T-helper 1 cell treated with Interleukin-12 subunit alpha and Interleukin-12 subunit beta and Interleukin-4 antibody, amounts not matched to agents 30 μg/mL and 1 μg/mL, for 36 hours (primary cell): ENCODE measurements around the gene NCOA1.

Source experiments
- H3K27ac Mint-ChIP-seq: one replicate; pipeline ENCODE4 v1.8.0; 2021; ENCODE audit warnings: mild to moderate bottlenecking, mixed read lengths
- H3K27me3 Mint-ChIP-seq: one replicate; pipeline ENCODE4 v1.8.0; 2021; ENCODE audit warnings: low read depth, mixed read lengths
- H3K36me3 Mint-ChIP-seq: one replicate; pipeline ENCODE4 v1.8.0; 2021; ENCODE audit warnings: low read depth, mixed read lengths
- H3K4me1 Mint-ChIP-seq: one replicate; pipeline ENCODE4 v1.8.0; 2021; ENCODE audit warnings: low read depth, mixed read lengths
- H3K4me3 Mint-ChIP-seq: one replicate; pipeline ENCODE4 v1.8.0; 2021; ENCODE audit warnings: mild to moderate bottlenecking, moderate library complexity, mixed read lengths
- H3K9me3 Mint-ChIP-seq: one replicate; pipeline ENCODE4 v1.8.0; 2021; ENCODE audit warnings: mixed read lengths

The NCOA1 gene

GRCh38 chr2:24697792-24698191 is 206.7 kb downstream of the NCOA1 start:
- Mint-ChIP-seq H3K9me3 (no peaks in the 10 kb centered on the region), H3K27me3 (no peaks in the 10 kb centered on the region), H3K4me3 (no peak overlapping the region), H3K36me3 (peaks cover 4% of the 10 kb centered on the region), H3K4me1 (no peaks in the 10 kb centered on the region), H3K27ac (no peak overlapping the region)

DNA sequence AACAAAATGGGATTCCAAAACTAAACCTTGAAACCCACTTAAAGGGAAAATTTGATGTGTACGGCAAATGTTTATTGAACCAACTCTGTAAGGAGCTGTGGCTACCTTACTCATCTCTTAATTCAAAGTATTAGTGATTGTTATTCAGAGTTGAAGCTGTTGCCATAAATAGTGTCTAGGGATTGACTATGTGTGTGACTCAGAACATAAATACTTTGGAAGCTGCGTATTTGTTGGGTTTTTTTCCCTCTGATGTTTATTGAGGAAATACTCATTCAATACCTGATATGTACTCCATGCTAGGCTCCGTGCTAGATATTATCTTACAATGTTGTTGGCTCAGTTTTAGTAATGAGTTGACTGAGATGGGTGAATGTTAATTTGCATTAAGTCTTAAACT is 211.7 kb downstream of the NCOA1 start:
- Mint-ChIP-seq H3K4me3 (no peak overlapping the region), H3K9me3 (no peaks in the 10 kb centered on the region), H3K27ac (no peak overlapping the region), H3K4me1 (no peaks in the 10 kb centered on the region), H3K36me3 (peaks cover 15% of the 10 kb centered on the region), H3K27me3 (no peaks in the 10 kb centered on the region)

DNA sequence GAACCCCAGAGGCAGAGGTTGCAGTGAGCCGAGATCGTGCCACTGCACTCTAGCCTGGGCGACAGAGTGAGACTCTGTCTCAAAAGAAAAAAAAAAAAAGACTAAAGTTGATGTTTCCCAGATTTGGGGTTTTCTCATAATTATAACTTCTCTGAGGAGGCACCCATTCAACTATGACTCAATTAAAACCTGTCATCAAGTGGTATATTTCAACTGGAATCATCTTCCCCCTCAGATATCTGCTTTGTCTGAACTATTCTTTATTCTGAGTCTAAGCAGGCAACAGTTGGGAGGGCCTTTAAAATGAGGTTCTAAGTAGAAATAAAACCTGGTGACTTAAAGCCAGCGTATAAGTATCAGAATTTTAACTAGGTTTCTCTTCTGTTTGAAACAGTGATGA is 213.6 kb downstream of the NCOA1 start:
- H3K36me3 Mint-ChIP-seq, result peaks cover 17% of the 10 kb centered on the region
- H3K27ac Mint-ChIP-seq, result no peak overlapping the region
- no peaks in the 10 kb centered on the region for H3K27me3 Mint-ChIP-seq
- no peaks in the 10 kb centered on the region for H3K9me3 Mint-ChIP-seq
- H3K4me3 Mint-ChIP-seq, result no peak overlapping the region
- no peaks in the 10 kb centered on the region for H3K4me1 Mint-ChIP-seq

DNA sequence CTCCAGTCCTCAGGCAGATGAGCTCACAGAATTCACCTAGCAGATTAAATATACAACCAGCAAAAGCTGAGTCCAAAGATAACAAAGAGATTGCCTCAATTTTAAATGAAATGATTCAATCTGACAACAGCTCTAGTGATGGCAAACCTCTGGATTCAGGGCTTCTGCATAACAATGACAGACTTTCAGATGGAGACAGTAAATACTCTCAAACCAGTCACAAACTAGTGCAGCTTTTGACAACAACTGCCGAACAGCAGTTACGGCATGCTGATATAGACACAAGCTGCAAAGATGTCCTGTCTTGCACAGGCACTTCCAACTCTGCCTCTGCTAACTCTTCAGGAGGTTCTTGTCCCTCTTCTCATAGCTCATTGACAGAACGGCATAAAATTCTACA is 216.1 kb downstream of the NCOA1 start:
- peaks cover 23% of the 10 kb centered on the region for H3K36me3 Mint-ChIP-seq
- no peaks in the 10 kb centered on the region for H3K4me1 Mint-ChIP-seq
- no peaks in the 10 kb centered on the region for H3K27me3 Mint-ChIP-seq
- H3K27ac Mint-ChIP-seq, result no peak overlapping the region
- no peaks in the 10 kb centered on the region for H3K9me3 Mint-ChIP-seq
- H3K4me3 Mint-ChIP-seq, result no peak overlapping the region

DNA sequence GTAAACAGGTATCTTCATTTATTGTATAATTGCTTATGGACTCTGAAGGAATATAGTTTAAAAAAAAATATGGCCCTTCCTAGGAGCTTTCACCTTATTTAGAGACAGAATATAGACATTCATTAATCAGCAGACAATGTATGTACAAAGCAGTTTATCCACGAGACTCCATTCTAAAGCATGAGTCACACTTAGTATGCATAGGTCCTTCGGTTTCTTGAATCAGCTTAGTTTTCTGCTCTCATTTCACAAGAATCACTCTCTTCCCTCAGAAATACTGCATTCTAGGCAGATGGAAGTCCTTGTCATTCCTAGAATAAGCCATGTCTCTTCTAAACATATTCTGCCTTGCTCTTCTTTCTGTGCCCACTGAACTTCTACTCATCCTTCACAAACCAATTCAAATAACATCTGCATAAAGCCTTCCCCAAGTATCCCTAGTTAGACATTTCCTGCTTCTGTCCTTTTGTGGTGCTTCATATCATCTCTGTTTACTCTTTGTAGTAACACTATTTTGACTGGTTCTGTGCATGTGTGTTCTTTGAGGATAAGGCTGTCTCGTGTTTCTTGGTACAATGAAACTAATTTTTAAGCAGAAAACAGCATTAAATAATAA is 217.6 kb downstream of the NCOA1 start:
- Mint-ChIP-seq H3K27me3 (no peaks in the 10 kb centered on the region), H3K36me3 (peaks cover 27% of the 10 kb centered on the region)

GRCh38 chr2:24710806-24711205 is 219.8 kb downstream of the NCOA1 start:
- Mint-ChIP-seq H3K4me3 (no peak overlapping the region), H3K4me1 (no peaks in the 10 kb centered on the region), H3K27ac (no peak overlapping the region), H3K9me3 (no peaks in the 10 kb centered on the region), H3K36me3 (peaks cover 33% of the 10 kb centered on the region), H3K27me3 (no peaks in the 10 kb centered on the region)

More for the DNA sequence above, 217.6 kb downstream of the NCOA1 start:
- Mint-ChIP-seq H3K4me1 (no peaks in the 10 kb centered on the region), H3K9me3 (no peaks in the 10 kb centered on the region), H3K27ac (no peak overlapping the region), H3K4me3 (no peak overlapping the region)

DNA sequence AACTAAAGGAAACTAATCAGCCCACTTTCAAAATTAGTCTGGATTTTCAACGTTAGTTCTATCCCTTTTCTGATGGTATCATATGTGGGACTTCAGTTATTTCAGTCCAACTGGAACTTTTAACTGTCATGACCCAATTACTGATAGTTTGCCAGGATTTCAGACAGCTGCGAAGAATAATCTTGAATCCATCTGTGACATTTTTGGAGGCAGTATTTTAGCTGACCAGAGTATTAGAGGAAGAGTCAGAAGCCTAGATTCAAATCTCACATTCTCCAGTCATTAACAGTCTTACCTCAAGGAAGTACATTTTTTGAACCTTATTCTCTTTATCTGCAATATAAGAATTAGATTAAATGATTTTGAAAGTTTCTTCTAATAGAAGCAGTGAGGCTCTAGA is 220.8 kb downstream of the NCOA1 start:
- no peak overlapping the region for H3K27ac Mint-ChIP-seq
- H3K4me1 Mint-ChIP-seq, result no peaks in the 10 kb centered on the region
- H3K36me3 Mint-ChIP-seq, result peaks cover 34% of the 10 kb centered on the region
- H3K27me3 Mint-ChIP-seq, result no peaks in the 10 kb centered on the region
- H3K4me3 Mint-ChIP-seq, result no peak overlapping the region
- H3K9me3 Mint-ChIP-seq, result peaks cover 5% of the 10 kb centered on the region

GRCh38 chr2:24712296-24712695 is 221.2 kb downstream of the NCOA1 start:
- Mint-ChIP-seq H3K9me3 (peaks cover 6% of the 10 kb centered on the region), H3K36me3 (peaks cover 33% of the 10 kb centered on the region), H3K27me3 (no peaks in the 10 kb centered on the region), H3K4me1 (no peaks in the 10 kb centered on the region), H3K4me3 (no peak overlapping the region), H3K27ac (no peak overlapping the region)

DNA sequence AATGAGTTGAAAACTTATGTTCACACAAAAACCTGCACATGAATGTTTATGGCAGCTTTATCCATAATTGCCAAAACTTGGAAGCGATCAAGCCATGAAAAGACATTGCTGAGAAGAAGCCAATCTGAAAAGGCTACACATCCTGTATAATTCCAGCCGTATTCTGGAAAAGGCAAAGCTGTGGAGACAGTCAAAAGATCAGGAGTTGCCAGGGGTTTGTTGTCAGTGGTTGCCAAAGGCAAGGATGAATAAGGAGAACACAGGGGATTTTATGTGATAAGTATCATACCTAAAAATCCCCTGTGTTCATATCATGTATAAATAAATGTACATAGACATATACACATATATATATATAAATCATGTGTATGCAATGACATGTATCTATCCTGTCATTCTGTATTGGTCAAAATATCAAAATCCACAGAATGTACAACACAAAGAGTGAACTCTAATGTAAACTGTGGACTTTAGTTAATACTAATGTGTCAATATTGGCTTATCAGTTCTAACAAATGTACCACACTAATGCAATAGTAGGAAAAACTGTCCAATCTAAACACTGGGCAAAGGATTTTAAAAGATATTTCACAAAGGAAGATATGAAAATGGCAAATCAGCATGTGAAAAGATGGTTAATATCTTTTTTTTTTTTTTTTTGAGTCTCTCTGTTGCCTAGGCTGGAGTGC is 226.4 kb downstream of the NCOA1 start:
- Mint-ChIP-seq H3K4me1 (no peaks in the 10 kb centered on the region), H3K27me3 (no peaks in the 10 kb centered on the region), H3K27ac (no peak overlapping the region), H3K36me3 (peaks cover 23% of the 10 kb centered on the region), H3K4me3 (no peak overlapping the region), H3K9me3 (peaks cover 6% of the 10 kb centered on the region)

DNA sequence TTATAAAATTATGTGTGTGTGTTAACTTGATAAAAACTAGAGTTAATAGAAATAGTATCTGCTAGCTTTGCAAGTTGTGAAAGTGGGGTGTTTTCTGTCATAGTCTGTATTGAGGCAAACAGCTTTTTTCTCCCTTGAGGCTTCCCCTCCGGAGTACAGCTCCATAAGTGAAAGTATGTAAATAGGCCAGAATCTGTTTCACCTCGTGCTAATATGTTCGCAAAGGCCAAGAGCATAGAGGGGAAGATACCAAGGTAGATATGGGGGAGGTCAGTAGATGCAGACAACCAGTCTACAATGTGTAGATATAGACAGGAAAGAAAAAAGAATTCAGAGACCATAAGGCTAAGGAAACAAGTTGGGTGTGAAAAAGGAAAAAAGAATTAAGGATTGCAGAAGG is 229.3 kb downstream of the NCOA1 start:
- Mint-ChIP-seq H3K36me3 (peaks cover 12% of the 10 kb centered on the region), H3K4me3 (no peak overlapping the region), H3K27me3 (no peaks in the 10 kb centered on the region), H3K4me1 (no peaks in the 10 kb centered on the region), H3K27ac (no peak overlapping the region), H3K9me3 (peaks cover 6% of the 10 kb centered on the region)

DNA sequence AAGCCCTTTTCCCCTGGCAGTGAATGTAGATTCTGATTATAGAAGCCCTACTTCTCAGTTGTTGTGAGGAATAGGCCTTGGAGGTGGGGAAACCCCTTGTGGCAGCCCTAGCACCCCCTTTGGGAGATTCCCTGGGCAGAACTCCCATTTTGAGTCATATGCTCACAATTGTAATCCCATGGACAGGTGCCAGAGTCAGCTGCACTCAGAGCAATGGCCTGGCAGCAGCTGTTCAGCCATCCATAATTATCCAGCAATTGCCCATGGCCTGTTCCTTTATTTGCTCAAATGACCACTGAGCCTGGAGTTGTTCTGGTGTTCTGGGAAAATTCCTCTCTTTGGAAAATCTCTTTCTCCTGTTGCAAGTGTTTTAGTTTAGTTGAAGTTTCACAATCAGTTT is 230.4 kb downstream of the NCOA1 start:
- Mint-ChIP-seq H3K4me1 (no peaks in the 10 kb centered on the region), H3K9me3 (peaks cover 5% of the 10 kb centered on the region), H3K36me3 (peaks cover 10% of the 10 kb centered on the region), H3K4me3 (no peak overlapping the region), H3K27ac (no peak overlapping the region), H3K27me3 (no peaks in the 10 kb centered on the region)

- H3K4me1 Mint-ChIP-seq, result no peaks in the 10 kb centered on the region
- no peaks in the 10 kb centered on the region for H3K27me3 Mint-ChIP-seq
- no peak overlapping the region for H3K27ac Mint-ChIP-seq
- H3K9me3 Mint-ChIP-seq, result no peaks in the 10 kb centered on the region
- H3K36me3 Mint-ChIP-seq, result peaks cover 3% of the 10 kb centered on the region
- no peak overlapping the region for H3K4me3 Mint-ChIP-seq
Measured at GRCh38 chr2:24722141-24722790, 231.2 kb downstream of the NCOA1 start.

GRCh38 chr2:24723191-24723590 is 232.1 kb downstream of the NCOA1 start:
- H3K27ac Mint-ChIP-seq, result no peak overlapping the region
- no peaks in the 10 kb centered on the region for H3K9me3 Mint-ChIP-seq
- no peaks in the 10 kb centered on the region for H3K27me3 Mint-ChIP-seq
- no peaks in the 10 kb centered on the region for H3K36me3 Mint-ChIP-seq
- no peaks in the 10 kb centered on the region for H3K4me1 Mint-ChIP-seq
- no peak overlapping the region for H3K4me3 Mint-ChIP-seq

DNA sequence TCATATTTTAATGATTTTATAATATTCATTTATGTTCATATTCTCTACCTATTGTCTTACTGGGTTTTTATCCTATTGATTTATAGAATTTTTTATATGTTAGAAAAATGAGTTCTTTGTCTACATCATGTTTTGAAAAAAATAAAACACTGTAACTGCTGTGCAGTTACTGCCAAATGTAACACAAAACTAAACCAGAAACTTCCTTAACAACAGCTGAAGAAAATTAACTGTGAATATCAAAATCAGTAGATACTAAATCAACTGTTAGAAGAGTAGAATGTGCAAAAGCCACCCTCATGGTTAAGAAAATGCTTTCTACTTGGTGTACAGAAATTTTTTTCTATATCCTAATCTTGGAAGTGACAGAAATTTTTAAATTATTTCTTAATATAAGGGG is 232.6 kb downstream of the NCOA1 start:
- Mint-ChIP-seq H3K36me3 (no peaks in the 10 kb centered on the region), H3K27ac (no peak overlapping the region), H3K9me3 (no peaks in the 10 kb centered on the region), H3K4me3 (no peak overlapping the region), H3K27me3 (no peaks in the 10 kb centered on the region), H3K4me1 (no peaks in the 10 kb centered on the region)

- Mint-ChIP-seq H3K36me3 (peaks cover under 1% of the 10 kb centered on the region), H3K4me3 (no peak overlapping the region), H3K4me1 (no peaks in the 10 kb centered on the region), H3K27ac (no peak overlapping the region), H3K27me3 (no peaks in the 10 kb centered on the region), H3K9me3 (no peaks in the 10 kb centered on the region)
Measured at GRCh38 chr2:24724111-24724775, 233.2 kb downstream of the NCOA1 start.
